Erythroblast (primary cell): ENCODE data around the gene CYP2A6.

Experiments used
- GATA1 ChIP-seq: IDR thresholded peaks from 2 replicates; pipeline ENCODE4 v1.6.1; 2011; ENCODE audit warnings: low read depth, mild to moderate bottlenecking, control low read depth, low read length, moderate library complexity
- POLR2A ChIP-seq: IDR thresholded peaks from 2 replicates; pipeline ENCODE4 v1.6.1; 2011; ENCODE audit warnings: mild to moderate bottlenecking, low read length

DNA sequence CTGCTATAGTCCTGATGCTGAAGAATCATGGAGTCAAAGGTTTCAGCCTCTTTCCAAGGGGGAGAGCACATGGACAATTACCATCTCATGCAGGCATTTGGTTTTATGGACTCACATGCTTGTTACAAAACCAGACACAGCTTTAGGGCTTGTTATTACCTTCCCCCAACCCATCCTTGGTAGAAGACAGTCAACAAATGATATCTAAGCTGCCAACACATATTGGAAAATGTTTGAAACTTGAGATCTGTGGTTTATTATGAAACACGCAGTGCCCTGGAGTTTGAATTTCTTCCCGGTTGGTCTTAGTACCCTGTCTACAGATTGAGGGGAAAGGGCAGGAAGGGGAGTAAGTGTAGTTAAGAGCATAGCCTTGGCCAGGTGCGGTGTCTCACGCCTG, 12.5 kb upstream of the CYP2A6 start:
- TF ChIP-seq POLR2A: no peak
- TF ChIP-seq GATA1: no peak
